ENCODE results near the gene ASAP2. TPM values are rescaled to one million over a fixed set of nuclear protein-coding genes. Genes with fewer than 3 reads are reported as not detected.

The ASAP2 gene
- total RNA-seq, 2 experiments from 2014 or later, result 0.27 TPM; not detected in 1

DNA sequence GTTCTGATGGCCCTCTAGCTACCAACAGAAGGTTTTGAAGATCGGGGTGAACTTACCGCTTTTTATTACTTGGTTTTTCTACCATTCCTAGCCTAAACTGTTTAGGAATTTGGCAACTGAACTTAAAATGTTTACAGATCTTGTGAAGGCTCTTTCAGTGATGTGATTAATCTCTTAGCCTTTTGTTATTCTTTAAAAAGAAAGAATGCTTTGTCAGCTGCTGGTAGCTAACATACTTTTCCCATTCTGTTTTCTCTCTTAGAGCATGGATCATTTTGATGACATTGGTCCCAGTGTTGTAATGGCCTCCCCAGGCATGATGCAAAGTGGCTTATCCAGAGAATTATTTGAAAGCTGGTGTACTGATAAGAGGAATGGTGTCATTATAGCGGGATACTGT is 234.9 kb downstream of the ASAP2 start:
- no peak overlapping the region for H3K27ac ChIP-seq (ENCODE audit: low read depth, low read length, poor library complexity, severe bottlenecking)
- intact Hi-C loops (cut with micrococcal nuclease; ENCODE audit: unreplicated experiment), result no loop called here
- ChIA-PET POLR2A (interaction anchor here (0.7 to 1.2 kb wide), 2 partner anchors 21 to 207 kb away, joined by 3 read pairs; no protein-coding TSS in a partner anchor), CTCF (ENCODE audit: unreplicated experiment) (no interaction called here)
- H3K79me2 ChIP-seq (ENCODE audit: insufficient read depth, low read depth, low read length), result no peaks in the 10 kb centered on the region
- TF ChIP-seq, protein P1, sequence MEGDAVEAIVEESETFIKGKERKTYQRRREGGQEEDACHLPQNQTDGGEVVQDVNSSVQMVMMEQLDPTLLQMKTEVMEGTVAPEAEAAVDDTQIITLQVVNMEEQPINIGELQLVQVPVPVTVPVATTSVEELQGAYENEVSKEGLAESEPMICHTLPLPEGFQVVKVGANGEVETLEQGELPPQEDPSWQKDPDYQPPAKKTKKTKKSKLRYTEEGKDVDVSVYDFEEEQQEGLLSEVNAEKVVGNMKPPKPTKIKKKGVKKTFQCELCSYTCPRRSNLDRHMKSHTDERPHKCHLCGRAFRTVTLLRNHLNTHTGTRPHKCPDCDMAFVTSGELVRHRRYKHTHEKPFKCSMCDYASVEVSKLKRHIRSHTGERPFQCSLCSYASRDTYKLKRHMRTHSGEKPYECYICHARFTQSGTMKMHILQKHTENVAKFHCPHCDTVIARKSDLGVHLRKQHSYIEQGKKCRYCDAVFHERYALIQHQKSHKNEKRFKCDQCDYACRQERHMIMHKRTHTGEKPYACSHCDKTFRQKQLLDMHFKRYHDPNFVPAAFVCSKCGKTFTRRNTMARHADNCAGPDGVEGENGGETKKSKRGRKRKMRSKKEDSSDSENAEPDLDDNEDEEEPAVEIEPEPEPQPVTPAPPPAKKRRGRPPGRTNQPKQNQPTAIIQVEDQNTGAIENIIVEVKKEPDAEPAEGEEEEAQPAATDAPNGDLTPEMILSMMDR (conservative IDR thresholded peaks at IDR 0.05; ENCODE audit: low read length), result no peak
- no peak for TF ChIP-seq EZH2phosphoT487 (IDR thresholded peaks at IDR 0.05; ENCODE audit: borderline replicate concordance, low read depth, low read length)
- no peak for DNase-seq (ENCODE audit: low spot score)
- H3K9me2 ChIP-seq (ENCODE audit: insufficient read depth, low read length), result no peaks in the 10 kb centered on the region
- H2AFZ ChIP-seq (ENCODE audit: low read length), result no peak overlapping the region
- H3K36me3 ChIP-seq (ENCODE audit: insufficient read depth, low read length), result peaks cover 92% of the 10 kb centered on the region
- no peaks in the 10 kb centered on the region for H3K4me1 ChIP-seq (ENCODE audit: insufficient read depth, low read length, poor library complexity, severe bottlenecking)
- no peak overlapping the region for H3K4me3 ChIP-seq (ENCODE audit: low read depth, low read length, poor library complexity, severe bottlenecking)
- no peaks in the 10 kb centered on the region for H4K20me1 ChIP-seq (ENCODE audit: insufficient read depth, low read length)
- no peak overlapping the region for H3K4me2 ChIP-seq (ENCODE audit: low read length)
- H3K9me3 ChIP-seq (ENCODE audit: low read length), result no peaks in the 10 kb centered on the region
- BruUV-seq (replicated peaks), result no TSS peak

DNA sequence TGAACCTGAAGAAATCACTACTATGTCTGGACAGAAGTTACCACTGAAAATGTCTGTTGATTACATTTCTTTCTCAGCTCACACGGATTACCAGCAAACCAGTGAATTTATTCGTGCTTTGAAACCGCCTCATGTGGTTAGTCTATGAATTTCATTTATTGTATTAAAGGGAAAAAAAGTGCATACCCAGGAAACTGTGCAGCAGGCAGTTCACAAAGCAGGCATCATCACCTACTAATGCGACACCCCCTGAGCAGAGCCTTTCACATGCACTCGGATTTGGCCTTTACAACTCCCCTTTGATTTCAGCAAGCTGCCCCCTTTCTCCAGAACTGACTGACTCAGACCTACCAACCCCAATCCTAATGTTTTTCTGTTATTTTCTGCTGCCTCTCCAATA is 236.9 kb downstream of the ASAP2 start:
- no peak overlapping the region for H3K4me2 ChIP-seq (ENCODE audit: low read length)
- intact Hi-C loops (cut with micrococcal nuclease; ENCODE audit: unreplicated experiment), result no loop called here
- no peak overlapping the region for H3K27ac ChIP-seq (ENCODE audit: low read depth, low read length, poor library complexity, severe bottlenecking)
- no TSS peak for BruUV-seq (replicated peaks)
- POLR2A ChIA-PET, result no interaction called here
- no peaks in the 10 kb centered on the region for H3K9me2 ChIP-seq (ENCODE audit: insufficient read depth, low read length)
- H3K9me3 ChIP-seq (ENCODE audit: low read length), result no peaks in the 10 kb centered on the region
- H4K20me1 ChIP-seq (ENCODE audit: insufficient read depth, low read length), result no peaks in the 10 kb centered on the region
- DNase-seq (ENCODE audit: low spot score), result no peak
- no peak for TF ChIP-seq EZH2phosphoT487 (IDR thresholded peaks at IDR 0.05; ENCODE audit: borderline replicate concordance, low read depth, low read length)
- TF ChIP-seq, protein P1 (conservative IDR thresholded peaks at IDR 0.05; ENCODE audit: low read length), result no peak
- no peaks in the 10 kb centered on the region for H3K4me1 ChIP-seq (ENCODE audit: insufficient read depth, low read length, poor library complexity, severe bottlenecking)
- H3K36me3 ChIP-seq (ENCODE audit: insufficient read depth, low read length), result peaks cover 88% of the 10 kb centered on the region
- no peak overlapping the region for H3K4me3 ChIP-seq (ENCODE audit: low read depth, low read length, poor library complexity, severe bottlenecking)
- H3K79me2 ChIP-seq (ENCODE audit: insufficient read depth, low read depth, low read length), result no peaks in the 10 kb centered on the region
- no peak overlapping the region for H2AFZ ChIP-seq (ENCODE audit: low read length)
- CTCF ChIA-PET (ENCODE audit: unreplicated experiment), result no interaction called here

DNA sequence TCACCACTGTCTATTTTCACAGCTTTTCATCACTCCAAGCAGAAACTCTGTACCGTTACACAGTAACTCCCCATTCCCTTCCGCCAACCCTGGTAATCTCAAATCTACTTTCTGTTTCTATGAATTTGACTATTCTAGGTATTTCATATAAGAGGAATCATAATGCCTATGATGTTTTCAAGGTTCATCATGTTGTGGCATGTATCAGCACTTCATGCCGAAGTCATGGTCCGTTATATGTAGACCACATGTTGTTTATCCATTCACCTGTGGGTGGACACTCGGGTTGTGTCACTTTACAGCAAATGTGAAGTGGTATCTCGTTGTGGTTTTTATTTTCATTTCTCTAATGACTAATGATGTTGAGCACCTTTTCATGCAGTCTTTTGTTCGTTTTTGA is 238.5 kb downstream of the ASAP2 start:
- CTCF ChIA-PET (ENCODE audit: unreplicated experiment), result no interaction called here
- BruUV-seq (replicated peaks), result no TSS peak
- intact Hi-C loops (cut with micrococcal nuclease; ENCODE audit: unreplicated experiment), result no loop called here

More for the DNA sequence above, 238.5 kb downstream of the ASAP2 start:
- Histone ChIP-seq H3K36me3 (ENCODE audit: insufficient read depth, low read length) (peaks cover 84% of the 10 kb centered on the region), H3K79me2 (ENCODE audit: insufficient read depth, low read depth, low read length) (no peaks in the 10 kb centered on the region), H4K20me1 (ENCODE audit: insufficient read depth, low read length) (no peaks in the 10 kb centered on the region), H3K4me1 (ENCODE audit: insufficient read depth, low read length, poor library complexity, severe bottlenecking) (no peaks in the 10 kb centered on the region), H3K9me3 (ENCODE audit: low read length) (no peaks in the 10 kb centered on the region), H3K27ac (ENCODE audit: low read depth, low read length, poor library complexity, severe bottlenecking) (no peak overlapping the region), H3K9me2 (ENCODE audit: insufficient read depth, low read length) (no peaks in the 10 kb centered on the region), H3K4me3 (ENCODE audit: low read depth, low read length, poor library complexity, severe bottlenecking) (no peak overlapping the region), H2AFZ (ENCODE audit: low read length) (no peak overlapping the region), H3K4me2 (ENCODE audit: low read length) (no peak overlapping the region)
- TF ChIP-seq, protein P1 (conservative IDR thresholded peaks at IDR 0.05; ENCODE audit: low read length), result no peak
- TF ChIP-seq EZH2phosphoT487 (IDR thresholded peaks at IDR 0.05; ENCODE audit: borderline replicate concordance, low read depth, low read length), result no peak
- DNase-seq (ENCODE audit: low spot score), result no peak
- POLR2A ChIA-PET, result no interaction called here
